SJSA1 (cell line): ENCODE results near the gene CLEC16A. TPM values are rescaled to one million over a fixed set of nuclear protein-coding genes. Genes with fewer than 3 reads are reported as not detected.

Source experiments
- DNase-seq, 2 experiments: peaks; one replicate each; pipeline ENCODE4 v3.0.0-alpha.2; 2015 to 2020; ENCODE audit warnings: low spot score in 2 of 2, low read depth in 1 of 2
- H3K27ac ChIP-seq: fragments of 250-450 bp; sonication (Bioruptor Pico); 2 replicates; pipeline ENCODE4 v1.5.1; 2020; ENCODE audit warnings: mild to moderate bottlenecking, moderate library complexity
- H3K27me3 ChIP-seq: fragments of 250-450 bp; sonication (Bioruptor Pico); replicated peaks from 2 replicates; pipeline ENCODE4 v1.5.1; 2020; ENCODE audit warnings: mild to moderate bottlenecking, moderate library complexity
- H3K36me3 ChIP-seq: fragments of 250-450 bp; sonication (Bioruptor Pico); 2 replicates; pipeline ENCODE4 v1.5.1; 2020; ENCODE audit warnings: mild to moderate bottlenecking
- H3K4me1 ChIP-seq: fragments of 250-450 bp; sonication (Bioruptor Pico); replicated peaks from 2 replicates; pipeline ENCODE4 v1.6.1; 2021; ENCODE audit warnings: mild to moderate bottlenecking
- H3K4me3 ChIP-seq: fragments of 250-450 bp; sonication (Bioruptor Pico); 2 replicates; pipeline ENCODE4 v1.5.1; 2020; ENCODE audit warnings: mild to moderate bottlenecking
- H3K9me3 ChIP-seq: fragments of 250-450 bp; sonication (Bioruptor Pico); replicated peaks from 2 replicates; pipeline ENCODE4 v1.5.1; 2020; ENCODE audit warnings: mild to moderate bottlenecking
- total RNA-seq: library from RNA; depleted of rRNA; stranded (reverse); fragments of >200 nt; shearing (Covaris generic); gene quantifications from 2 replicates; pipeline ENCODE4 v1.2.3, GENCODE V29; 2014

The CLEC16A gene
- total RNA-seq, 1 experiment from 2014 or later: 14.8 TPM

- no peak overlapping the region for H3K4me3 ChIP-seq
- no peaks in the 10 kb centered on the region for H3K27me3 ChIP-seq
- 0 out of 2 replicates have a peak, but pooled peaks cover 2% of the 10 kb centered on the region for H3K9me3 ChIP-seq
- H3K27ac ChIP-seq: no peak overlapping the region
- no peak for DNase-seq
- no peaks in the 10 kb centered on the region for H3K36me3 ChIP-seq
- peaks cover 7% of the 10 kb centered on the region; the same call in 1 of the 2 replicates for H3K4me1 ChIP-seq
These were observed 207.7 kb downstream of the CLEC16A start for GRCh38 chr16:11151885-11152629.

- Histone ChIP-seq H3K4me1 (peaks cover 7% of the 10 kb centered on the region; the same call in 1 of the 2 replicates), H3K27me3 (no peaks in the 10 kb centered on the region), H3K36me3 (no peaks in the 10 kb centered on the region), H3K9me3 (0 out of 2 replicates have a peak, but pooled peaks cover 2% of the 10 kb centered on the region), H3K27ac (no peak overlapping the region), H3K4me3 (no peak overlapping the region)
- DNase-seq: no peak
These were observed 208.4 kb downstream of the CLEC16A start for GRCh38 chr16:11152677-11153331.

- DNase-seq: no peak
- no peak overlapping the region for H3K4me3 ChIP-seq
- no peak overlapping the region for H3K27ac ChIP-seq
- H3K4me1 ChIP-seq: peaks cover 10% of the 10 kb centered on the region
- no peaks in the 10 kb centered on the region for H3K36me3 ChIP-seq
- H3K9me3 ChIP-seq: 0 out of 2 replicates have a peak, but pooled peaks cover 1% of the 10 kb centered on the region
- no peaks in the 10 kb centered on the region for H3K27me3 ChIP-seq
These were observed 211.0 kb downstream of the CLEC16A start for GRCh38 chr16:11155284-11155806.

GRCh38 chr16:11156401-11156800 lies 212.0 kb downstream of the CLEC16A start:
- Histone ChIP-seq H3K9me3 (no peaks in the 10 kb centered on the region), H3K27me3 (no peaks in the 10 kb centered on the region), H3K4me1 (peaks cover 21% of the 10 kb centered on the region), H3K36me3 (no peaks in the 10 kb centered on the region), H3K4me3 (no peak overlapping the region), H3K27ac (no peak overlapping the region)
- no peak for DNase-seq

GRCh38 chr16:11157143-11157542 lies 212.8 kb downstream of the CLEC16A start:
- H3K27me3 ChIP-seq: no peaks in the 10 kb centered on the region
- H3K36me3 ChIP-seq: no peaks in the 10 kb centered on the region
- DNase-seq: no peak

GRCh38 chr16:11158018-11158417 lies 213.7 kb downstream of the CLEC16A start:
- no peak for DNase-seq
- H3K4me3 ChIP-seq: no peak overlapping the region
- H3K36me3 ChIP-seq: no peaks in the 10 kb centered on the region
- H3K4me1 ChIP-seq: peaks cover 24% of the 10 kb centered on the region
- no peaks in the 10 kb centered on the region for H3K27me3 ChIP-seq
- no peaks in the 10 kb centered on the region for H3K9me3 ChIP-seq
- no peak overlapping the region for H3K27ac ChIP-seq

More at GRCh38 chr16:11157143-11157542, 212.8 kb downstream of the CLEC16A start:
- no peak overlapping the region for H3K4me3 ChIP-seq
- peaks cover 22% of the 10 kb centered on the region for H3K4me1 ChIP-seq
- H3K9me3 ChIP-seq: no peaks in the 10 kb centered on the region
- no peak overlapping the region for H3K27ac ChIP-seq

- no peaks in the 10 kb centered on the region for H3K9me3 ChIP-seq
- no peaks in the 10 kb centered on the region for H3K27me3 ChIP-seq
- DNase-seq: no peak
- no peak overlapping the region for H3K4me3 ChIP-seq
- no peak overlapping the region for H3K27ac ChIP-seq
- H3K36me3 ChIP-seq: no peaks in the 10 kb centered on the region
- H3K4me1 ChIP-seq: peaks cover 37% of the 10 kb centered on the region
These were observed 214.9 kb downstream of the CLEC16A start for GRCh38 chr16:11159282-11159681.

- Histone ChIP-seq H3K27ac (no peak overlapping the region), H3K9me3 (no peaks in the 10 kb centered on the region), H3K4me1 (peaks cover 37% of the 10 kb centered on the region), H3K27me3 (no peaks in the 10 kb centered on the region), H3K4me3 (no peak overlapping the region), H3K36me3 (no peaks in the 10 kb centered on the region)
- peak in 1 of 2 experiments; percentile 49 for DNase-seq
These were observed 216.3 kb downstream of the CLEC16A start for GRCh38 chr16:11160676-11161115.

GRCh38 chr16:11161439-11161838 lies 217.1 kb downstream of the CLEC16A start:
- DNase-seq: no peak
- Histone ChIP-seq H3K4me1 (peaks cover 37% of the 10 kb centered on the region), H3K27me3 (no peaks in the 10 kb centered on the region), H3K27ac (no peak overlapping the region), H3K4me3 (no peak overlapping the region), H3K9me3 (no peaks in the 10 kb centered on the region), H3K36me3 (no peaks in the 10 kb centered on the region)

- Histone ChIP-seq H3K27me3 (no peaks in the 10 kb centered on the region), H3K4me1 (peaks cover 37% of the 10 kb centered on the region), H3K36me3 (no peaks in the 10 kb centered on the region), H3K9me3 (no peaks in the 10 kb centered on the region), H3K27ac (no peak overlapping the region), H3K4me3 (no peak overlapping the region)
- no peak for DNase-seq
These were observed 217.6 kb downstream of the CLEC16A start for GRCh38 chr16:11161974-11162373.

- H3K36me3 ChIP-seq: no peaks in the 10 kb centered on the region
- DNase-seq: no peak
- no peak overlapping the region for H3K27ac ChIP-seq
- peaks cover 37% of the 10 kb centered on the region for H3K4me1 ChIP-seq
- no peaks in the 10 kb centered on the region for H3K9me3 ChIP-seq
- H3K27me3 ChIP-seq: no peaks in the 10 kb centered on the region
- H3K4me3 ChIP-seq: no peak overlapping the region
These were observed 218.4 kb downstream of the CLEC16A start for GRCh38 chr16:11162586-11163268.

GRCh38 chr16:11163761-11164261 lies 219.4 kb downstream of the CLEC16A start:
- peak; percentile 65 to 66 for DNase-seq
- H3K4me3 ChIP-seq: no peak overlapping the region
- no peaks in the 10 kb centered on the region for H3K9me3 ChIP-seq
- peaks cover 4% of the 10 kb centered on the region; the same call in 1 of the 2 replicates for H3K36me3 ChIP-seq
- H3K4me1 ChIP-seq: peaks cover 37% of the 10 kb centered on the region
- H3K27me3 ChIP-seq: no peaks in the 10 kb centered on the region
- H3K27ac ChIP-seq: no peak overlapping the region

GRCh38 chr16:11164482-11165270 lies 220.3 kb downstream of the CLEC16A start:
- H3K27me3 ChIP-seq: no peaks in the 10 kb centered on the region

More at GRCh38 chr16:11164482-11165270, 220.3 kb downstream of the CLEC16A start:
- no peak overlapping the region for H3K4me3 ChIP-seq
- H3K9me3 ChIP-seq: no peaks in the 10 kb centered on the region
- no peak overlapping the region for H3K27ac ChIP-seq
- no peak for DNase-seq
- H3K4me1 ChIP-seq: peaks cover 37% of the 10 kb centered on the region
- H3K36me3 ChIP-seq: peaks cover 4% of the 10 kb centered on the region; the same call in 1 of the 2 replicates
